Large intestine (tissue), 3 donors: ENCODE results near the gene INPP4A. TPM values are rescaled to one million over a fixed set of nuclear protein-coding genes. Genes with fewer than 3 reads are reported as not detected.

Experiments
- DNase-seq, 2 donors: peaks; one replicate each; pipeline versions ENCODE4 v3.0.0 to v3.0.0-alpha.2; 2013
- H3K27ac ChIP-seq: one replicate; pipeline ENCODE4 v1.5.1; 2013; ENCODE audit warnings: low read length
- H3K27me3 ChIP-seq: 2 replicates; pipeline ENCODE4 v1.6.1; 2013; ENCODE audit warnings: low read length; ENCODE audit not compliant: control insufficient read depth, insufficient read depth
- H3K36me3 ChIP-seq: 2 replicates; pipeline ENCODE4 v1.6.1; 2013; ENCODE audit warnings: low read length; ENCODE audit not compliant: control insufficient read depth, insufficient read depth
- H3K4me1 ChIP-seq: one replicate; pipeline ENCODE4 v1.6.1; 2013; ENCODE audit warnings: low read length; ENCODE audit not compliant: control insufficient read depth, insufficient read depth
- H3K4me3 ChIP-seq: one replicate; pipeline ENCODE4 v1.5.1; 2013; ENCODE audit warnings: low read length
- H3K9me3 ChIP-seq: one replicate; pipeline ENCODE4 v1.6.1; 2013; ENCODE audit warnings: mild to moderate bottlenecking, low read depth, low read length, moderate library complexity; ENCODE audit not compliant: control insufficient read depth
- WGBS: methylation state at CpG from one replicate; pipeline ENCODE4 v1.1.5; 2013; ENCODE audit warnings: low lambda C conversion rate; ENCODE audit not compliant: insufficient coverage; 5-methylcytosine and 5-hydroxymethylcytosine counted together
- polyA plus RNA-seq: library from polyadenylated mRNA; unstranded; fragments of 120-200 nt; gene quantifications from one replicate; pipeline ENCODE4 v1.2.1, GENCODE V29; 2013

The INPP4A gene
- polyA plus RNA-seq, 1 donor: 13.6 TPM

GRCh38 chr2:98484652-98485452 lies 40.2 kb downstream of the INPP4A start:
- Histone ChIP-seq H3K9me3 (no peaks in the 10 kb centered on the region), H3K4me1 (peaks cover 9% of the 10 kb centered on the region), H3K36me3 (no peaks in the 10 kb centered on the region), H3K4me3 (no peak overlapping the region), H3K27me3 (no peaks in the 10 kb centered on the region), H3K27ac (no peak overlapping the region)
- no peak for DNase-seq
- WGBS: no CpG with 5 or more reads among the region's 13 CpGs

GRCh38 chr2:98485453-98485755 lies 40.7 kb downstream of the INPP4A start:
- Histone ChIP-seq H3K9me3 (no peaks in the 10 kb centered on the region), H3K36me3 (no peaks in the 10 kb centered on the region), H3K27ac (no peak overlapping the region), H3K4me3 (no peak overlapping the region), H3K27me3 (no peaks in the 10 kb centered on the region), H3K4me1 (peaks cover 9% of the 10 kb centered on the region)
- DNase-seq: no peak
- no CpG with 5 or more reads among the region's 4 CpGs for WGBS

GRCh38 chr2:98486374-98486981 lies 41.8 kb downstream of the INPP4A start:
- no peak for DNase-seq
- Histone ChIP-seq H3K9me3 (no peaks in the 10 kb centered on the region), H3K4me1 (peaks cover 9% of the 10 kb centered on the region), H3K4me3 (no peak overlapping the region), H3K27me3 (no peaks in the 10 kb centered on the region), H3K36me3 (no peaks in the 10 kb centered on the region), H3K27ac (no peak overlapping the region)
- WGBS: no CpG with 5 or more reads among the region's 5 CpGs

GRCh38 chr2:98487101-98487805 lies 42.6 kb downstream of the INPP4A start:
- H3K4me3 ChIP-seq: no peak overlapping the region
- H3K27ac ChIP-seq: no peak overlapping the region
- no peaks in the 10 kb centered on the region for H3K36me3 ChIP-seq
- WGBS: no CpG with 5 or more reads among the region's 2 CpGs
- H3K9me3 ChIP-seq: no peaks in the 10 kb centered on the region
- DNase-seq: no peak
- H3K4me1 ChIP-seq: peaks cover 9% of the 10 kb centered on the region
- H3K27me3 ChIP-seq: no peaks in the 10 kb centered on the region

GRCh38 chr2:98487806-98488189 lies 43.1 kb downstream of the INPP4A start:
- Histone ChIP-seq H3K4me3 (no peak overlapping the region), H3K9me3 (no peaks in the 10 kb centered on the region), H3K36me3 (no peaks in the 10 kb centered on the region), H3K27me3 (no peaks in the 10 kb centered on the region), H3K27ac (no peak overlapping the region), H3K4me1 (peaks cover 9% of the 10 kb centered on the region)
- DNase-seq: peak in 1 of 2 donors; percentile 56
- WGBS: no CpG with 5 or more reads among the region's 3 CpGs

GRCh38 chr2:98488252-98488651 lies 43.6 kb downstream of the INPP4A start:
- Histone ChIP-seq H3K9me3 (no peaks in the 10 kb centered on the region), H3K27ac (peak overlapping the region; percentile 71), H3K27me3 (no peaks in the 10 kb centered on the region), H3K36me3 (no peaks in the 10 kb centered on the region), H3K4me3 (no peak overlapping the region), H3K4me1 (peaks cover 9% of the 10 kb centered on the region)
- WGBS: no CpG with 5 or more reads among the region's 4 CpGs
- DNase-seq: no peak

- H3K9me3 ChIP-seq: no peaks in the 10 kb centered on the region
- H3K27me3 ChIP-seq: no peaks in the 10 kb centered on the region
- no CpG with 5 or more reads among the region's 3 CpGs for WGBS
- DNase-seq: no peak
- no peaks in the 10 kb centered on the region for H3K36me3 ChIP-seq
- no peak overlapping the region for H3K27ac ChIP-seq
- peaks cover 6% of the 10 kb centered on the region for H3K4me1 ChIP-seq
- H3K4me3 ChIP-seq: no peak overlapping the region
These were observed 44.8 kb downstream of the INPP4A start for GRCh38 chr2:98489486-98489885.

GRCh38 chr2:98489971-98490962 lies 45.6 kb downstream of the INPP4A start:
- 75% methylated on average over 1 of the region's 14 CpGs for WGBS
- H3K4me1 ChIP-seq: peaks cover 6% of the 10 kb centered on the region
- H3K27ac ChIP-seq: no peak overlapping the region
- no peaks in the 10 kb centered on the region for H3K27me3 ChIP-seq
- DNase-seq: no peak
- no peak overlapping the region for H3K4me3 ChIP-seq
- no peaks in the 10 kb centered on the region for H3K9me3 ChIP-seq
- H3K36me3 ChIP-seq: no peaks in the 10 kb centered on the region

GRCh38 chr2:98492441-98492840 lies 47.8 kb downstream of the INPP4A start:
- Histone ChIP-seq H3K9me3 (peaks cover 6% of the 10 kb centered on the region), H3K27me3 (no peaks in the 10 kb centered on the region), H3K4me3 (no peak overlapping the region), H3K27ac (no peak overlapping the region), H3K4me1 (peaks cover 6% of the 10 kb centered on the region), H3K36me3 (no peaks in the 10 kb centered on the region)
- WGBS: no CpG with 5 or more reads among the region's 3 CpGs
- DNase-seq: no peak

GRCh38 chr2:98494699-98495098 lies 50.0 kb downstream of the INPP4A start:
- DNase-seq: no peak
- H3K27me3 ChIP-seq: no peaks in the 10 kb centered on the region
- no peak overlapping the region for H3K4me3 ChIP-seq
- no peaks in the 10 kb centered on the region for H3K36me3 ChIP-seq
- H3K4me1 ChIP-seq: no peaks in the 10 kb centered on the region
- peaks cover 9% of the 10 kb centered on the region for H3K9me3 ChIP-seq
- H3K27ac ChIP-seq: no peak overlapping the region
